Bronchial epithelial cell (primary cell): ENCODE measurements around the gene VASN. TPM values are rescaled to one million over a fixed set of nuclear protein-coding genes. Genes with fewer than 3 reads are reported as not detected.
"Not testable (repeated sequence)": the region's sequence is repeated elsewhere in the genome, so short reads cannot be mapped to it uniquely, and the experiment has no call there.

Experiments used
- DNase-seq: peaks from one replicate; pipeline ENCODE4 v3.0.0-alpha.2; 2010; ENCODE audit warnings: low read depth
- FAIRE-seq: peaks from 2 replicates; lab custom pipeline; 2011; peaks lifted over from hg19 to GRCh38; lab: Jason Lieb, UNC
- H3K27me3 ChIP-seq: 2 replicates; pipeline ENCODE4 v1.5.1; 2011; ENCODE audit warnings: low read length; ENCODE audit not compliant: control insufficient read depth, insufficient read depth
- H3K36me3 ChIP-seq: 2 replicates; pipeline ENCODE4 v1.5.1; 2011; ENCODE audit warnings: low read length; ENCODE audit not compliant: control insufficient read depth, insufficient read depth
- H3K4me3 ChIP-seq: 2 replicates; pipeline ENCODE4 v1.5.1; 2011; ENCODE audit warnings: mild to moderate bottlenecking, low read depth, low read length, control low read depth
- total RNA-seq: library from RNA; depleted of rRNA; stranded (reverse); fragments of >200 nt; gene quantifications from 2 replicates; pipeline ENCODE4 v1.2.1, GENCODE V29; 2014
- TF ChIP-seq, protein P1 (sequence below): IDR thresholded peaks from 2 replicates; pipeline ENCODE4 v1.5.1; 2011; ENCODE audit warnings: mild to moderate bottlenecking, moderate library complexity, low read length, control low read depth, inconsistent platforms; ENCODE audit not compliant: insufficient read depth, severe bottlenecking

The VASN gene
- total RNA-seq, 1 donor from 2014 or later, result 6.6 TPM

DNA sequence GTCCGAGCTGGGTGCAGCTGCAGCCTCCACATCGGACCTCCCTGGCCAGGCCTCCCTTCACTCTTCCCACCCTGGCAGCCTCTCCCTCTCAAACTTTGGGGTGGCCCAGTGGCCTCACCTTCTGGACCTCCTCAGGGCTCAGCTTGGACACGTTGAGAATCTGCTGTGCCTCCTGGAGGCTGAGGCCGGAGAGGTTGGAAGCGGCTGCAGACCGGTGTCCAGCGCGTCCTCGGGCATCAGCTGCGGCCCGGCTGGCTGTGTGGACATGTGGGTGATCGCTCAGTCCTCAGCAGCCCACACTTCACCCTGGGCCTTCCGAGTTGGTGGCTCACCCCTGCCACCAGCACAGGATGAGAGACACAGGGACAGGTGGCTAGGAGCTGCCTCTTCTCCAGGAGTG, 30.4 kb upstream of the VASN start:
- peaks cover 20% of the 10 kb centered on the region for H3K36me3 ChIP-seq
- FAIRE-seq, result no peak
- DNase-seq, result no peak
- H3K4me3 ChIP-seq, result no peak overlapping the region
- TF ChIP-seq, protein P1, sequence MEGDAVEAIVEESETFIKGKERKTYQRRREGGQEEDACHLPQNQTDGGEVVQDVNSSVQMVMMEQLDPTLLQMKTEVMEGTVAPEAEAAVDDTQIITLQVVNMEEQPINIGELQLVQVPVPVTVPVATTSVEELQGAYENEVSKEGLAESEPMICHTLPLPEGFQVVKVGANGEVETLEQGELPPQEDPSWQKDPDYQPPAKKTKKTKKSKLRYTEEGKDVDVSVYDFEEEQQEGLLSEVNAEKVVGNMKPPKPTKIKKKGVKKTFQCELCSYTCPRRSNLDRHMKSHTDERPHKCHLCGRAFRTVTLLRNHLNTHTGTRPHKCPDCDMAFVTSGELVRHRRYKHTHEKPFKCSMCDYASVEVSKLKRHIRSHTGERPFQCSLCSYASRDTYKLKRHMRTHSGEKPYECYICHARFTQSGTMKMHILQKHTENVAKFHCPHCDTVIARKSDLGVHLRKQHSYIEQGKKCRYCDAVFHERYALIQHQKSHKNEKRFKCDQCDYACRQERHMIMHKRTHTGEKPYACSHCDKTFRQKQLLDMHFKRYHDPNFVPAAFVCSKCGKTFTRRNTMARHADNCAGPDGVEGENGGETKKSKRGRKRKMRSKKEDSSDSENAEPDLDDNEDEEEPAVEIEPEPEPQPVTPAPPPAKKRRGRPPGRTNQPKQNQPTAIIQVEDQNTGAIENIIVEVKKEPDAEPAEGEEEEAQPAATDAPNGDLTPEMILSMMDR, result no peak
- H3K27me3 ChIP-seq, result no peaks in the 10 kb centered on the region

GRCh38 chr16:4342866-4343744, 28.5 kb upstream of the VASN start:
- no peak for FAIRE-seq
- TF ChIP-seq, protein P1, result no peak

GRCh38 chr16:4344300-4344982, 27.2 kb upstream of the VASN start:
- H3K4me3 ChIP-seq, DNase-seq, H3K27me3 ChIP-seq: not testable (repeated sequence)
- peak; percentile 93 for FAIRE-seq
- peaks cover 20% of the 10 kb centered on the region for H3K36me3 ChIP-seq

More at GRCh38 chr16:4342866-4343744, 28.5 kb upstream of the VASN start:
- no peaks in the 10 kb centered on the region for H3K27me3 ChIP-seq
- no peak for DNase-seq
- peaks cover 19% of the 10 kb centered on the region for H3K36me3 ChIP-seq
- no peak overlapping the region for H3K4me3 ChIP-seq

- no peak for FAIRE-seq
- H3K36me3 ChIP-seq, result peaks cover 18% of the 10 kb centered on the region
- H3K27me3 ChIP-seq, result no peaks in the 10 kb centered on the region
- H3K4me3 ChIP-seq, result no peak overlapping the region
- TF ChIP-seq, protein P1, result no peak
- peak; percentile 26 for DNase-seq
Observed at GRCh38 chr16:4344983-4345835, 26.4 kb upstream of the VASN start.

DNA sequence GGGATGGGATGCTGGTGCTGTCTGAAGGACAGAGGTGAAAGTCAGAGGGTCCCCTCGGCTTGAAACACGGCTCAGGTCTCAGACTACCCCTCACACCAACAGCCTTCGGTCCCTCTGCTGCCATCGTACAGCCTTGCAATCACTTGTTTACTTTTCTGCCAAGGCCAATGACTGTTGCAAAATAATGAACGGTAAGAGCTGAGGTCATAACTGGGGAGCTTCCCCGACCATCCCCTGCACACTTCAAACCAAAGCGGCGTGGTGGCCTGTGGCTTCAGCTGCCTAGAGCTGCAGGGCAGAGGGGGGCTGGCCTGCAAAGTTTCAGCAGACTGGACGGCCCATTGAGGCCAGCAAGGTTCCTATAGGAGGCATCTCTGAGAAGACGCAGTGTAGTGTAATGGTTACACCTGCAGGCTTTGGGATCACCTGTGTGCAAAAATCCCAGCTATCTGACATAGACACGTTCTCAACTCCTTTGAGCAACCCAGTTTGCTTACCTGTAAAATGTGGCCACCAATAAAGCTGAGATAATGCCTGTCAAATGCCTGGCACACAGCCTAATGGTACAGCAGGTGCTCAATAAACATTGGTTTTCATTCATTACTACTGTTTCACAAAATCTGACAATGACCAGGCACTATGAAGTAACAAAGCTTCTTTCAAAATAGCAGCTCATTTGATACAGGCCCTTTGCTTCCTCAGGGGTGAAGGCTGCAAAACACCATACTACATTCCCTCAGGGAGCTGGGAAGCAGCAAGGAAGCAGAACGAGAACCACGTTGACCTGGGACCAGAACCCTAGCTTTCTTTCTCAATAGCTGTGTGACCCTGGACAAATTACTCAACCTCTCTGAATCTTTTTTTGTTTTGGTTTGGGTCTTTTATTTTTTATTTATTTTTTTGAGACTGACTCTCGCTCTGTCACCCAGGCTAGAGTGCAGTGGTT, 25.5 kb upstream of the VASN start:
- DNase-seq (peak; percentile 20), FAIRE-seq (no peak)
- no peak overlapping the region for H3K4me3 ChIP-seq

More for the DNA sequence above, 25.5 kb upstream of the VASN start:
- Histone ChIP-seq H3K36me3 (peaks cover 11% of the 10 kb centered on the region), H3K27me3 (no peaks in the 10 kb centered on the region)
- TF ChIP-seq, protein P1, result no peak
